GM18517 (cell line): Measurements from ENCODE around the gene TRAPPC3.
A peak's percentile ranks its signal among the peaks of the same experiment; 100 is the strongest.
"Not testable (repeated sequence)": the region's sequence is repeated elsewhere in the genome, so short reads cannot be mapped to it uniquely, and the experiment has no call there.

ENCODE experiments used
- ATAC-seq: cut with Tn5 transposase; IDR thresholded peaks from one replicate; pipeline ENCODE4 v1.9.1; 2021; ENCODE audit warnings: mild to moderate bottlenecking, moderate library complexity; ENCODE audit not compliant: unreplicated experiment

The TRAPPC3 gene

DNA sequence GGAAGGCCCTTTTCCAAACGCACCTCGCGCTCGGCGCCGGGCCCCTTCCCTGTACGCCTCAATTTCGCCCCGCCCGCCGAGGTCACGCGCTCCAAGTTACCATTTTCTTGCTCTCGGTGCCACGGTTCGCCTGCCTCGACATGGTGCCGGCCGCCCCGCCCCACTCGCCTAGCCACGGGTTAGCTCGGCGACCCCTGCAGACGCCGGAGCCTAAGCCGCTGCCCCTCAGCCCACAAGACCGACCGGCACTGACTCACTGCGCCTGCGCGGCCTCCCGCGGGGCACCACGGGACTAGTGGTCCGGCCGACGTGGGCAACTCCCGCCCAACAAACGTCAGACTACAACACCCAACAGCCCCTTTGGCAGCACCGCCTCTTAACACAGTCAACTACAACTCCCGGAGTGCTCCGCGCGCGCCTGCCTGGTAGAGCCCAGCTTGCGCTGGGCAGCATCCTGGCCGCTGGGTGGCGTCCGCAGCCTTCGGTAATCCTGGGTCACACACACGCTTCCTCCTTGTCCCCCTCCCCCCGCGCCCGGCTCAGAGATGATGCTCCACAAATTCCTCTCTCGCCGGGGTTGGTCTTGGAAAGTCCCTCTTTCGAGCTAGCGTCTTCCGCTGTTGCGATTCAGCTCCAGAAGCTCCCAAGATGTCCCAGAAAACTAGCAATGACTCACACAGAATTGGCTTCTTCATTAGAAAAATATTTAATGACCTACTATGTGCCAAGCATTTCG is at the start of gene TRAPPC3:
TRAPPC3 (minus strand) TSS at position 250 of the 736 bp plus-strand sequence; CDS start at position 142, 108 bp downstream.
- peak; percentile 90 for ATAC-seq

DNA sequence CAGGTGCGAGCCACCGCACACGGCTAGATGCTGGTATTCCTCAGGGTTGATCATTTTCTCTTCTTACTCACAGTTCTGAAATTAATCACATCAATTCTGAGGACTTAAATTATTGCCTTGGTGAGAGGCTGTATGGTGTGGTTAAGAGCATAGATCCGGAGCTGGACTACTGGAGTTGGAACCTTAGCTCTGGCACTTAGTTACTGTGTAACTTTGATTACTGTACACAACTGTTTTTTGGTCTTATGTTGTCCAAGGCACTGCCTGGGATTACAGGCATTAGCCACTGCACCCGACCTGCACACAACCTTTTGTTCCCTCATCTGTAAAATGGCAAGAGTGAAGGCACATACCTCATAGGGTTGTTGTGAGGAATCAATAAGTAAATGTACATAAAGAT is 49.4 kb upstream of the TRAPPC3 start:
- no peak for ATAC-seq

DNA sequence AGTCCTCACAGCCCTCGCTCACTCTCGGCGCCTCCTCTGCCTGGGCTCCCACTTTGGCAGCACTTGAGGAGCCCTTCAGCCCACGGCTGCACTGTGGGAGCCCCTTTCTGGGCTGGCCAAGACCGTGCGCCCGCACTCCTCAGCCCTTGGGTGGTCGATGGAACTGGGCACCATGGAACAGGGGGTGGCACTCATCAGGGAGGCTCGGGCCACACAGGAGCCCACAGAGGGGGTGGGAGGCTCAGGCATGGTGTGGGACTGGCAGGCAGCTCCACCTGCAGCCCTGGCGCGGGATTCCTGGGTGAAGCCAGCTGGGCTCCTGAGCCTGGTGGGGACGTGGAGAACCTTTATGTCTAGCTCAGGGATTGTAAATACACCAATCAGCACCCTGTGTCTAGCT is 47.5 kb upstream of the TRAPPC3 start:
- not testable (repeated sequence) for ATAC-seq

DNA sequence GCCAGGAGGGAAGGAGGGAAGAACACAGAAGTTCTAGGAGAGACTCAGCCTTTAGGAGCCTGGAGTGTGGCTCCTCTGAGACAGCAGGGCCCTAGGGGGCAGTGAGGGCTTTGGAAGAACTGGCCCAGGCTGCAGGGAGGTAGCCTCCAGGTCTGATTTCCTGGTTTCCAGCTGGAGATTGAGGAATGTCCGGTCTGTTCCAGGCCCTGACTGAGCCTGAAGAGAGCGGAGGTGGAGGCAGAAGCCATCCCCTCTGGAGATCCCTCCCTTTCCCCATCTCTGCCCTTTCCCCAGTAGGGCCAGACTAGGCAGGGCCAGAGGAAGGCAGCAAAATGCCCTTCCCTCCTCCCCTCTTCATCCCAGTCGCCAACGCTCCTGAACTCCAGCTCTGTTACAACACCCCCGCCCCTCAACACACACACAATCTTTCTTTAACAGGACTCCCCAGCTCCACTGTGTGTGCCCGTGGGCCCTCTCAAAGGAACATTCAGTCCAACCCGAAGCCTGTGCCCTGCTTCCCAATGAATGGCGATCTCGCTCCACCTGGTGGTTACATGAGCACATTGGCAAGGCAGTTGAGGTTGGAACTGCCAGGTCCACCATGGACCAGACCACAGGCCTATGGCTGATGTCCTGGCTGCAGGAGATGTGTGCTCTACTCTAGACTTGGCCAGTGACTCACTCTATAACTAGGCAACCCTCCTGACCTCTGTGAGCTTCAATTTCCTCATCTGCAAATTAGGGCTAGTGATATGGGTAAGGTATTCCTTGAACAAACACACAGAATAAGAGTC is 38.7 kb upstream of the TRAPPC3 start:
- ATAC-seq, result no peak

DNA sequence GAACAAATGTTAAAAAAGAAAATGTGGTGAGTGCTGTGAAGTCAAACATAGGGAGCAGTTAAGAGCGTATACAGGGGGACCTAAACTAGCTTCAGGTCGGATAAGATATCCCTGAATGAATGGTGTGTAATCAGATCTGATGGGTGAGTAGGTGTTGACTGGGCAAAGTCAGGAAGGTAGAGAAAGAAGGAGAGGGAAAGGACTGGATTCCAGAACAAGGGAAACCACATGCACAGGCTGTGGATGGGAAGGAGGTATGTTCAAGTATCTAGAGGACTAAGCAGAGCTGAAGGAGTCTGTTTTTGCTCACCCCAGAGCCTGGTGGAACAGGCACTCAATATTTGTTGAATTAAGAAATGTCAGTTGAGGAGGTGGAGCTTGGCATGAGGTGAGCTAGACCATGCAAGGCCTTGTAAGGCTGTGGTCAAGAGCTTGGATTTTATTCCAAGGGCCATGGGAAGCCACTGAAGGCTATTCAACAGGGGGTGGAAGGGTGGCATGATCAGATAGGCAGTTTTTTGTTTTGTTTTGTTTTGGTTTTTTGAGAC is 34.1 kb upstream of the TRAPPC3 start:
- no peak for ATAC-seq

DNA sequence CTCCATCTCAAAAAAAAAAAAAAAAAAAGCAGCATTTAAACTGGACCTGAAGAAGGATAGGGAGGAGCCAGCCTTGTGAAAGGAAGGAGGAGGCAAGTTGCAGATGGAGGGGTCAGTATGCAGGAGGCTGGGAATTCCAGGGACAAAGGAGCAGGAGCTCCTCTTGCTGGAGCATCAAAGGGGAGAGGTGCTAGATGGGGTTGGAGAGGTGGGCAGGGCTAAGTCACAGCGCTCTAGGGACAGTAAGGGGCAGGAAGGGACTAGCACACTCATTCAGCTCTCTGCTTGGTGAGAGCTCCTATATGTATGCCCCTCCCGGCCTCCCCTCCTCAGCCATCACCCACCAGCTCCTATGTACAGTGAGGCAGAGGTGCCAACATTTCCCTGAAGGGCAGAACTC is 33.4 kb upstream of the TRAPPC3 start:
- no peak for ATAC-seq

DNA sequence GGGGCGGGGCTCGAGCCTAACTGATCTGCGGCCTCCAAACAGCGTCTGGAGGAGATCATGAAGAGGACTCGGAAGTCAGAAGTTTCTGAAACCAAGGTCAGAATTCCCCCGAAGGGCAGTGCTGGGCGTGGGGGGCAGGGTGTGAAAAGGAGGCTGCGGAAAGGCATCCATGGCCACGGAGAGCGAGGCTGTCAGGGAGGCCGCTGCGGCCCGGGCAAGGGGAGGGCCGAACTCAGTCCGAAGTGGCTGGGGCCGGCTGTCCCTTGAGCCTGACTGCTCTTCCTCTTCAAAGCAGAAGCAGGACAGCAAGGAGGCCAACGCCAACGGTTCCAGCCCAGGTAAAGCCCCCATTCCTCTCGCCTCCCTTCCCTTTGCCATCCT is 29.9 kb upstream of the TRAPPC3 start:
- ATAC-seq, result no peak

DNA sequence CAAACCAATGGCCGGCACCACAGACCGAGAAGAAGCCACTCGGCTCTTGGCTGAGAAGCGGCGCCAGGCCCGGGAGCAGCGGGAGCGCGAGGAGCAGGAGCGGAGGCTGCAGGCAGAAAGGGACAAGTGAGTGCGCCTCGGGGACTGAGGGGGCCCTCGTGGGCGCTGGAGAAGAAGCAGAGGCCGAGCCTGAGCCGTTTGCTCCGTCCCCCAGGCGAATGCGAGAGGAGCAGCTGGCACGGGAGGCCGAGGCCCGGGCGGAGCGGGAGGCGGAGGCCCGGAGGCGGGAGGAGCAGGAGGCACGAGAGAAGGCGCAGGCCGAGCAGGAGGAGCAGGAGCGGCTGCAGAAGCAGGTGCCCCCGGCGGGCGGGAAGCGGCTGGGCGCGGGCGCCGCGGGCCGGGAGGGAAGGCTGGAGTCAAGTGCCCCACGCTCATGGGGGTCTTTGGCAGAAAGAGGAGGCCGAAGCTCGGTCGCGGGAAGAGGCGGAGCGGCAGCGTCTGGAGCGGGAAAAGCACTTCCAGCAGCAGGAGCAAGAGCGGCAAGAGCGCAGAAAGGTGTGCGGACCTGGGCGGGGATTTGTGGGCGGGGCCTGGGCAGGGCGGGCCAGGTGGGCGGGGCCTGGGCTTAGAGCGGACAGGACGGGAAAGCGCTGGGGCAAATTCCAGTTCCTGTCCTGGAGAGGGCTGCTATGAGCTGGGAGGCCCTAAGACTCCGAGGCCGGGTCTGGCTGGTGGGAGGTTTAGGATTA is 29.4 kb upstream of the TRAPPC3 start:
- no peak for ATAC-seq

DNA sequence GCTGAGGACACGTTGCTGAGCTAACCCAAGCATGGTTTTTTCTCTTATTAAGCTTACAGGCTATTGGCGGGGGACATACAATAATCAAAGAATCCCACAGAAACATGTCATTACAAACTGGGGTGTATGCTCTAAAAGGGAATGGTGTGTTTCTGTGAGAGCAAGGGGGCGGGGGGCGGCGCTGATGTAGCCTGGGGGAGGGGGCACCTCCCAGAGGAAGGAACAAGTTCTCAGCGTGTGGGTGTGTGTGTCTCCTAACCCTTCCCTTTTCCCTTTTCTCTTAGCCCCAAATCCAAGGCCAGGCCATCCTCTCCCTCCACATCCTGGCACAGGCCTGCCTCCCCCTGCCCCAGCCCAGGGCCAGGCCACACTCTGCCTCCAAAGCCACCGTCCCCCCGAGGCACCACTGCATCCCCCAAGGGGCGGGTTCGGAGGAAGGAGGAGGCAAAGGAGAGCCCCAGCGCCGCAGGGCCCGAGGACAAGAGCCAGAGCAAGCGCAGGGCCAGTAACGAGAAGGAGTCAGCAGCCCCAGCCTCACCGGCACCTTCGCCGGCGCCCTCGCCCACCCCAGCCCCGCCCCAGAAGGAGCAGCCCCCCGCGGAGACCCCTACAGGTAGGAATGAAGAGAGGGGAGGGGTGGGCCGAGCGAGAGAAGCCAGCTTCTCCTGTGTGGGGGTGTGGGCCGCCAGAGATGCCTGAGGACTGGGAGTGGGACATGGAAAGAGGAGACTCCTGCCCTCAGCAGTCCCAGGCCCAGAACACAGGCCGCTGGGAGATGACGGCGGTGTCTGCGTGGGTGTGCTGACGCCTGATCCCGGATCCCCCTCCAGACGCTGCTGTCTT is 28.5 kb upstream of the TRAPPC3 start:
- ATAC-seq, result no peak

DNA sequence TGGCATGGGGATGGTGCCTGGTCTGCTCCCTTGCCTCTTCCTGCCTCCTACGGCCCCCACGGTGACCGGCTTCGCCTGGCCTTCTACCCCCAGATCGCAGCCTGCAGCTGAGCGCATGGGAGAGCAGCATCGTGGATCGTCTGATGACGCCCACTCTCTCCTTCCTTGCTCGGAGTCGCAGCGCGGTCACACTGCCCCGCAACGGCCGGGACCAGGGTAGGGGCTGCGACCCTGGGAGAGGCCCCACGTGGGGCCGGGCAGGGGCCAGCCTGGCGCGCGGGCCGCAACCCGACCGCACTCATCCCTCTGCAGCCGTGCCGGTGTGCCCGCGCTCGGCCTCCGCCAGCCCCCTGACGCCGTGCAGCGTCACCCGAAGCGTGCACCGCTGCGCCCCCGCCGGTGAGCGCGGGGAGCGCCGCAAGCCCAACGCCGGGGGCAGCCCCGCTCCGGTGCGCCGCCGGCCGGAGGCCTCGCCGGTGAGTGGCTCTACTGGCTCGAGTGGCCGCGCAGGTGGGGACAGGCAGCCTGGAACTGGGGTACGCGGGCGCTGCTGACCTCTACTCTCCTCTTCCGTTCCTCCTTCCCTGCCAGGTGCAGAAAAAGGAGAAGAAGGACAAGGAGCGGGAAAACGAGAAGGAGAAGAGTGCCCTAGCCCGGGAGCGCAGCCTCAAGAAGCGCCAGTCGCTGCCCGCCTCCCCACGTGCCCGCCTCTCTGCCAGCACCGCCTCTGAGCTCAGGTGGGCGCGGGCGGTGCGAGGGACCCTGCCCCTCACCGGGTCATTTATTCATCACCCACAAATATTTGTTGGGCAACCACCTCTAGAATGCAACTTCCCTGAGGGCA is 27.0 kb upstream of the TRAPPC3 start:
- no peak for ATAC-seq

DNA sequence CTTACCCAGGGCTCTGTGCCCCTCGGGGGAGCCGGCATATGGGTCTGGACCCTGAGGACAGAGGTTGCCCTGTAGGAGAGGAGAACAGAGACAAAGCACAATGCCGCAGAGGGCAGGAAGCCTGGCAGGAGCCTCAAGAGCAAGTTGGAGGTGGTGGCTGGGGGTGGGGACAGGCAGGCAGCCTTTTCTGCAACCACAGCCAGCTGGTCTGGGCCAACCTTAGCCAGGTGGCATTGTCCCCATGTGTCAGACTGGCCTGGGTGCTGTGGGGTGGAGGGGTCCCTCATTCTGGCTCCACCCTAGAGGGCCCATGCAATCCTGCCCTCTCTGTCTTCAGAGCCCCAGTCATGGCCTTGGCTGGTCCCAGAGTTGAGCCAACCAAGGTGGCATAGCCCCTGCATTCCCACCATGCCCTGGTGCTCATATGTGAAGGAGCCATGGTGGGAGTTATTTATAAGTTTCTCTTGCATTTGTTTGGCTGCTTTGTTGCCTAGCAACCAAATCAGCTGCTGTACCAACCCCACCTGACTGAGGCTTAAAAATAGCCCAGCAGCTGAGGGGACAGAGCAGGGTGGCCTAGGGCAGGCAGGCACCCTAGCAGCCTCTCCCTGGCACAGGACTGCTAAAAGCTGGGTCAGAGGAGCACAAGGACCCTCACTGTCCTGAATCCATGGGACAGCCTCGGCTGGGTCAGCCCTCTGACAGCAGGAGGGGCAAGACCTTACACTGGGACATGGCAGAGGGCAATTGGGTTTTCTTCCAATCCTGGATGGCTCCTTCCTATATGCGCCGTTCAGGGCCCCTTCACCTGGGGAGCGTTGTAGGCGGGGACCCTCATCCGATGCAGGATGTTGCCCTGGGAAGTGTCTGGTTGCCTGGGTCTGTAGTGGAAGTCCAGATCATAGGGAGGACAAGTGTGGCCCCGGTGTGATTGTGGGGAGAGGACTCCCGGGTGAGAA is 26.1 kb upstream of the TRAPPC3 start:
- no peak for ATAC-seq

DNA sequence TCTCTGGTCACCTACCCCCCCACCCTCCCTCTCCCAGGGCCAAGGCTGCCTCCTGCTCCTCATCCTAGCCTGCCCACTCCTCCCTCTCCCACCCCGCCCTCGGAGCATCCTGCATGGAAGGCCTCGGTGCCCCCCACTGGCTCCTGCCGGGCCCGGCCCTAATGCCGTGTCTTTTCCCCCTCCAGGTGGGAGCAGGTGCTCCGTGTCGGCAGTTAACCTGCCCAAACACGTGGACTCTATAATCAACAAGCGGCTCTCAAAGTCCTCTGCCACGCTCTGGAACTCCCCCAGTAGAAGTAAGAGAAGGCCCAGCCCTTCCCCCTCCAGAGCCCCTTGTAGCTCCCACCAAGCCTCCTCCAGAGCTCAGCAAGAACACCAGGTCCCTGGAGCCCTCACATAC is 25.4 kb upstream of the TRAPPC3 start:
- ATAC-seq, result no peak

DNA sequence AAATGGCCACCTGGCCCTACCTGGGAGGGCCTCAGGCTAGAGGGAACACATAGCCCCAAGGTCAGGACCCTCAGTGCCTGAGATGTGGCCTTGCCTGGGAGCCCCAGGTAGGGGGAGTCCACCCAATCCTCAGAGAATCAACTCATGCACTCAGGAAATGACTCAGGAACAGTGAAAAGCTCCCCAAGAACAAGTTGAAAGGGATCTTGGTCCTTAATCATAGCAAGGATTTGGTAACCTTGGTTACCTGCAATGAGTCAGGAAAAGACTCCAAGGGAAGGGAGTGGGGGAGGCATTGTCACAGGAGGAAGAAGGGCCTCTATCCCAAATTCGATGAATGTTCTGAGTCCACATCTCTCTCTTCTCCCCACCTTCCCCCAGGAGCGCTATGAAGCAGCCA is 23.7 kb upstream of the TRAPPC3 start:
- no peak for ATAC-seq

DNA sequence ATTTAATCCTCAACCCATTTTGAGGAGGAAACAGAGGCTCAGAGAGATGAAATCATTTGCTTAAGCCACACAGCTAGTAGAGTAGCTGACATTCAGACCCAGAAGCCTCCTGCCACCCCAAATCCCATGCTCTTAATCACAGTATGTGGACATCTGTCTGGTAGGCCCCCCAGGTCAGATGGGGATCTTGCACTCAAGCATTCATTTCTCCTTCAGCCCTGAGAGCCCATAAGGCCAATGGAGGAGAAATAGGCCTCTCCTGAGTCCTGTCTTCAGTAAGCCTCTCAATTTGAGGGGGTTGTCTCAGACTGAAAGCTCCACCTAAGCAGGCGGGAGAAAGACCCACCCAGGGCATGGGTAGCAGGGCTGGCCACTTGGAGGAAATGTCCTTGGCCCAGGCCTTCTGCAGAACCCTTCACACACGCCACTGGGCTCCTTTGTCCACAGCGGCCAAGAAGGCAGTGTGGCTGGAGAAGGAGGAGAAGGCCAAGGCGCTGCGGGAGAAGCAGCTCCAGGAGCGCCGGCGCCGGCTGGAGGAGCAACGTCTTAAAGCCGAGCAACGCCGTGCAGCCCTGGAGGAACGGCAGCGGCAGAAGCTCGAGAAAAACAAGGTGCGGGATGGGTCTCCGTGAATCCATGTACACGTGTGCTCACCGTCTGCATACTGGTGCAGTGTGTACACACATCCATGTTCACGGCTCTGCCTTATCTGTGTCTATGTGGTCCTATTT is 22.9 kb upstream of the TRAPPC3 start:
- ATAC-seq, result no peak

DNA sequence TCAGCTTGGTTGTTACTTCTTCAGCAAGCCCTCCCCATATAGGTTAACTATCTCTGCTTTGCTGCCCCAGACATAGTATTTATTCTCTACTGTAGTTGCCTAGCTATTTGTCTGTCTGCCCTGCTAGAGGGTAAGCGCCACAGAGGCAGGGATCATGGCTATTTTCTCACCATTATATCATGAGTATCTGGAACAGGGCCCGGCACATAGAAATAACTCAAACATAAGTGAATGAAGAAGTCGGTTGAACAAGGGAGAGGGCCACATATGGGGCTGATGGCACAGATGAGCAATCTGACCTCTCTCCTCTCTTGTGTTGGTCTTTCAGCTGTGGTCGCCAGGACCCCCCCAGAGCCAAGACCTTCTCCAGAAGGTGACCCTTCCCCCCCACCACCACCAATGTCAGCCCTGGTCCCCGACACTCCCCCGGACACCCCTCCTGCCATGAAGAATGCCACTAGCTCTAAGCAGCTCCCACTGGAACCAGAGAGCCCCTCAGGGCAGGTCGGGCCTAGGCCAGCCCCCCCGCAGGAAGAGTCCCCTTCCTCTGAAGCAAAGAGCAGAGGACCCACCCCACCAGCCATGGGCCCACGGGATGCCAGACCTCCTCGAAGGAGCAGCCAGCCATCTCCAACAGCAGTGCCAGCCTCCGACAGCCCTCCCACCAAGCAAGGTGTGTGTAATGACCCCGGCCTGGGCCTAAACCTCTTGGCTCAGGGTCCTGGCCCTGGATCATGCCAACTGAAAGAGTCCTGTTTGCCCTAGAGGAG is 21.5 kb upstream of the TRAPPC3 start:
- no peak for ATAC-seq

DNA sequence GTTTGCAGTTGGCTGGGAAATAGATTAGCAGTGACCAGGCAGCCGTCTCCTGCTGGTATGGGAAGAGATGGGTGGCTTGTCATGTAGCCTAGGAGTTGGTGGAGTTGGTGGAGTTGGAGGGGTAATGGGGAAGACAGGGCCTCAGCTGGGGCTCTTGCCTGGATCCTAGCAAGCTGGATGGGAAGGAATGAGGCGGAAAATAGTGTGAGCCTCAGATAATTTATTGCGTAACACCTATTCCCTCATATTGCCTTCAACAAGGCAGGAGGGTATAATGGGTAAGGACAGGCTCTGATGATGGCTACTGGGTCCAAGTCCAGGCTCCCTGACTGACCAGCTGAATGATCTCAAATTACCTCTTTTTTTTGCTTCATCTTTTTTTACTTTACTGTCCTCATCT is 19.2 kb upstream of the TRAPPC3 start:
- no peak for ATAC-seq
